ENCODE measurements around the gene LRG1.
"Not testable (repeated sequence)": the region's sequence is repeated elsewhere in the genome, so short reads cannot be mapped to it uniquely, and the experiment has no call there.

LRG1 gene

GRCh38 chr19:4553092-4553695 lies 13.4 kb upstream of the LRG1 start:
- DNase-seq (ENCODE audit: low read depth in 2 of 2, low spot score in 1 of 2), result no peak

GRCh38 chr19:4552525-4552819 lies 12.6 kb upstream of the LRG1 start:
- DNase-seq (ENCODE audit: low read depth in 2 of 2, low spot score in 1 of 2), result no peak

GRCh38 chr19:4550479-4551050 lies 10.7 kb upstream of the LRG1 start:
- no peak for DNase-seq (ENCODE audit: low read depth in 2 of 2, low spot score in 1 of 2)

- DNase-seq (ENCODE audit: low read depth in 2 of 2, low spot score in 1 of 2), result no peak
Observed at GRCh38 chr19:4550018-4550417, 10.2 kb upstream of the LRG1 start.

GRCh38 chr19:4548238-4548584 lies 8.4 kb upstream of the LRG1 start:
- no peak for DNase-seq (ENCODE audit: low read depth in 2 of 2, low spot score in 1 of 2)

GRCh38 chr19:4547303-4548237 lies 7.7 kb upstream of the LRG1 start:
- no peak for DNase-seq (ENCODE audit: low read depth in 2 of 2, low spot score in 1 of 2)

- DNase-seq (ENCODE audit: low read depth in 2 of 2, low spot score in 1 of 2), result no peak
Observed at GRCh38 chr19:4543842-4544647, 4.2 kb upstream of the LRG1 start.

GRCh38 chr19:4542896-4543841 lies 3.3 kb upstream of the LRG1 start:
- DNase-seq (ENCODE audit: low read depth in 2 of 2, low spot score in 1 of 2), result no peak

GRCh38 chr19:4541806-4542145 lies 1.9 kb upstream of the LRG1 start:
- not testable (repeated sequence) for DNase-seq (ENCODE audit: low read depth in 2 of 2, low spot score in 1 of 2)

- no peak for DNase-seq (ENCODE audit: low read depth in 2 of 2, low spot score in 1 of 2)
Observed at GRCh38 chr19:4541114-4541805, 1.4 kb upstream of the LRG1 start.

GRCh38 chr19:4539169-4539692 lies 605 bp downstream of the LRG1 start:
- no peak for DNase-seq (ENCODE audit: low read depth in 2 of 2, low spot score in 1 of 2)

GRCh38 chr19:4538601-4538954 lies 1.3 kb downstream of the LRG1 start:
- no peak for DNase-seq (ENCODE audit: low read depth in 2 of 2, low spot score in 1 of 2)

GRCh38 chr19:4537953-4538600 lies 1.8 kb downstream of the LRG1 start:
- no peak for DNase-seq (ENCODE audit: low read depth in 2 of 2, low spot score in 1 of 2)

GRCh38 chr19:4536798-4537197 lies 3.0 kb downstream of the LRG1 start:
- no peak for DNase-seq (ENCODE audit: low read depth in 2 of 2, low spot score in 1 of 2)

- no peak for DNase-seq (ENCODE audit: low read depth in 2 of 2, low spot score in 1 of 2)
Observed at GRCh38 chr19:4534836-4535658, 4.8 kb downstream of the LRG1 start, which contains the start of gene PLIN5. Gene PLIN5, minus strand, starts transcription at chr19:4535224. Its CDS starts 1,150 bp downstream, at chr19:4534074.

- DNase-seq (ENCODE audit: low read depth in 2 of 2, low spot score in 1 of 2), result no peak
Observed at GRCh38 chr19:4533835-4534424, 5.9 kb downstream of the LRG1 start.

- no peak for DNase-seq (ENCODE audit: low read depth in 2 of 2, low spot score in 1 of 2)
Observed at GRCh38 chr19:4533334-4533733, 6.5 kb downstream of the LRG1 start.

GRCh38 chr19:4531562-4532165 lies 8.2 kb downstream of the LRG1 start:
- DNase-seq (ENCODE audit: low read depth in 2 of 2, low spot score in 1 of 2), result no peak

Data from stimulated activated CD8-positive, alpha-beta memory T cell treated with anti-CD3 and anti-CD28 coated beads, Interleukin-4, amount 100 ng/mL, for 1 hour (primary cell).